Measurements from ENCODE around the gene AMZ1. TPM values are rescaled to one million over a fixed set of nuclear protein-coding genes. Genes with fewer than 3 reads are reported as not detected.
A peak's percentile ranks its signal among the peaks of the same experiment; 100 is the strongest.

The AMZ1 gene
- total and polyA plus RNA-seq, 7 donors = under 0.01 to 1.4 (median 0.28) TPM; not detected in 3

- Histone ChIP-seq H3K27ac (peak overlapping the region in 1 of 4 donors; percentile 8), H3K36me3 (peaks cover 0 to 22% (median 14%) of the 10 kb centered on the region in 4 donors), H3K27me3 (no peaks in the 10 kb centered on the region), H3K9me3 (no peaks in the 10 kb centered on the region), H3K4me3 (no peak overlapping the region), H3K4me1 (peaks cover 0 to 41% (median 33%) of the 10 kb centered on the region in 4 donors)
- TF ChIP-seq EP300 (IDR thresholded peaks at IDR 0.05) = no peak
- TF ChIP-seq POLR2A (IDR thresholded peaks at IDR 0.05) = no peak
- no peak for TF ChIP-seq CTCF (IDR thresholded peaks at IDR 0.05)
- no peak for TF ChIP-seq POLR2AphosphoS5 (IDR thresholded peaks at IDR 0.05)
- intact Hi-C loops (cut with DNase I) = no loop called here
- peak; percentile 71 for DNase-seq
- WGBS, 2 donors = 62 to 63% methylated on average over 18 of the region's 18 CpGs
Observed at GRCh38 chr7:2644562-2645273, 43.3 kb upstream of the AMZ1 start.

- DNase-seq = no peak
- 47 to 84% methylated on average over 14 of the region's 14 CpGs for WGBS, 2 donors
- peaks cover 0 to 23% (median 17%) of the 10 kb centered on the region in 4 donors for H3K36me3 ChIP-seq
- no peak overlapping the region for H3K4me3 ChIP-seq
- peaks cover 0 to 36% (median 28%) of the 10 kb centered on the region in 4 donors for H3K4me1 ChIP-seq
- no peak for TF ChIP-seq EP300 (IDR thresholded peaks at IDR 0.05)
- no peak for TF ChIP-seq POLR2A (IDR thresholded peaks at IDR 0.05)
- no peak for TF ChIP-seq CTCF (IDR thresholded peaks at IDR 0.05)
- no peak for TF ChIP-seq POLR2AphosphoS5 (IDR thresholded peaks at IDR 0.05)
- H3K9me3 ChIP-seq = no peaks in the 10 kb centered on the region
- intact Hi-C loops (cut with DNase I) = no loop called here
- no peak overlapping the region for H3K27ac ChIP-seq
- no peaks in the 10 kb centered on the region for H3K27me3 ChIP-seq
Observed at GRCh38 chr7:2645274-2645868, 42.6 kb upstream of the AMZ1 start.

GRCh38 chr7:2646336-2646679, 41.7 kb upstream of the AMZ1 start:
- Histone ChIP-seq H3K36me3 (peaks cover 0 to 26% (median 18%) of the 10 kb centered on the region in 4 donors), H3K9me3 (no peaks in the 10 kb centered on the region), H3K27me3 (no peaks in the 10 kb centered on the region), H3K4me3 (no peak overlapping the region), H3K4me1 (peaks cover 0 to 26% (median 18%) of the 10 kb centered on the region in 4 donors), H3K27ac (no peak overlapping the region)
- intact Hi-C loops (cut with DNase I) = no loop called here
- DNase-seq = no peak
- TF ChIP-seq EP300 (IDR thresholded peaks at IDR 0.05) = no peak
- no peak for TF ChIP-seq CTCF (IDR thresholded peaks at IDR 0.05)
- TF ChIP-seq POLR2AphosphoS5 (IDR thresholded peaks at IDR 0.05) = no peak
- no peak for TF ChIP-seq POLR2A (IDR thresholded peaks at IDR 0.05)
- WGBS, 2 donors = 80 to 94% methylated on average over 10 of the region's 10 CpGs

GRCh38 chr7:2646680-2647571, 41.1 kb upstream of the AMZ1 start:
- Histone ChIP-seq H3K27ac (no peak overlapping the region), H3K27me3 (no peaks in the 10 kb centered on the region), H3K4me3 (no peak overlapping the region), H3K9me3 (no peaks in the 10 kb centered on the region), H3K4me1 (peaks cover 0 to 20% (median 12%) of the 10 kb centered on the region in 4 donors), H3K36me3 (peaks cover 0 to 28% (median 22%) of the 10 kb centered on the region in 4 donors)
- WGBS, 2 donors = 91 to 92% methylated on average over 73 of the region's 73 CpGs
- DNase-seq = no peak
- intact Hi-C loops (cut with DNase I) = no loop called here
- TF ChIP-seq CTCF (IDR thresholded peaks at IDR 0.05) (no peak), EP300 (IDR thresholded peaks at IDR 0.05) (no peak), POLR2A (IDR thresholded peaks at IDR 0.05) (no peak), POLR2AphosphoS5 (IDR thresholded peaks at IDR 0.05) (no peak)

All from sigmoid colon (tissue), 7 donors.